GM19240 (cell line): ENCODE results near the gene MIPEP.
"Not testable (repeated sequence)": the region's sequence is repeated elsewhere in the genome, so short reads cannot be mapped to it uniquely, and the experiment has no call there.

ENCODE experiments used
- DNase-seq: peaks from one replicate; pipeline ENCODE4 v3.0.0; 2011; ENCODE audit warnings: low spot score; ENCODE audit not compliant: insufficient read length

Gene MIPEP

DNA sequence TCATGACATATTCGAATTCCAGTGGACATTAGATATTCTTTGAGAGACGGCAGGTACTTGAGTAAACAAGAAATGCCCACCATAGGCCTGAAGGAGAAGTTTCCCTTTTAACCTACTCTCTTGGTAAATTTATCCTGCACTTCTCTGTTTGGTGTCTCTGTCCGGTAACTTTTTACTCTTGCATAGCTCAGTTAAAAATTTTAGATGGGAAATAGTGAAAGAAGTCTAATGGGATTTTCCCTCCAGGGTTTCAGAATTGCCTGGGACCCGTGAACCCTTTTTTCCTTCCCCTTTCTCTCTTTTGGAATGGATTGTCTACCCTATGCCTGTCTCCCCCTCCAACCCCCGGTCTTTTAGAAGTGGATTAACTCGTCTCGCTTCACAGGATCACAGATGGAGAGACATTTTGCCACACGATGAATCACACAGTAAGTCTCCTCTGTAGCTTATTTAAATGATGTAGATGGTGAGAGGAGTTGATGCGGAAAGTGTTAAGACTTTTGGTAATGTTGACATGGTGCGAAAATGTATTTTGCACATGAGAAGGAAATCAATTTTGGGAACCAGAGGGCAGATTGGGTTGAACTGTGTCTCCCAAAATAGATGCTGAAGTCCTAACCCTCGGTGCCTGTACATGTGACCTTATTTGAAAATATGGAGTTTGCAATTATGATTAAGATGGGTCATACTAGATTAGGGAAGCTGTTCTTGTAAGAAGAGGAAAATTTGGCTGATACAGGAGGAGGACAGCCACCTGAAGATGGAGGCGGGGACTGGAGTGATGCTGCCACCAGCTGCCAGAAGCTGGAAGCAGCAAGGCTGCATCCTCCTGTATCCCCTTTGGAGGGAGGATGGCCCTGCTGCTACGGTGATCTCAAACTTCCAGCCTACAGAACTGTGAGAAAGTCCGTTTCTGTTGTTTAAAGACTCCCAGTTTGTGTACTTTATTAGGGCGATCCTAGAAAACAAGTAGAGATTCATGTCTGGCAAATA, 711 bp upstream of the MIPEP start:
- DNase-seq: no peak

DNA sequence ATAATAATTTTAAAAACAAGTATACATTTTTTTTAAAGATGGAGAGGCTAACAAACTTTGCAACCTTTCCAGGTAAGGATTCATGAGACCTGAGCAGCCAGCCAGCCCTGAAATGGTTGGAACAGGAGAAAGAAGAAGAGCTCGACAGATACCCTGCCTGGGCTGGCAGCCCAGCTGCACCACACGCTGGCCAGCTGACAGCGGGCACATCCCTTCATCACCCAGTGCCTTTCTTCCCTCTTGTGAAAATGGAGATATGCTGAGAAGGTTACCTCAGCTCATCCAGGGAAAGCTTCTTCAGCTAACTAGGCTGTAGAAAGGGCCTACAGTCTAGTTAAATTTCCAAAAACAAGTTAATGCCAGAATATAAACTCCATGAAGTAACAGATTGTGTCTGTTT, 4.8 kb downstream of the MIPEP start:
- not testable (repeated sequence) for DNase-seq

DNA sequence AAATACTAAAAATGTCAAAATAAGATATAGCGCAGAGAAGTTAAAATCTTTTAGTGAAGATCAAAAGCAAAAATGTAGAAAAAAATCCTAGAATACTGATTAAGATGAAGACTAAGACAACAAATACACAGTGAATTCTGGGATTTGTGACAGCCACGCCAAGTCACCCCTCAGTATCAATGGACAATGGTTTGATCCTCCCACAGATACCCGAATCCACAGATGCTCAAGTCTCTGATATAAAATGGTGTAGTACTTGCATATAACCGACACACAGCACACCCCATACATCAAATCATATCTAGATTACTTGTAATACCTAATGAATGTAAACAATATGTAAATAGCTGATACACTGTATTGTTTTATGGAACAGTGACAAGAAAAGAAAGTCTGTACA, 5.9 kb downstream of the MIPEP start:
- DNase-seq: no peak

DNA sequence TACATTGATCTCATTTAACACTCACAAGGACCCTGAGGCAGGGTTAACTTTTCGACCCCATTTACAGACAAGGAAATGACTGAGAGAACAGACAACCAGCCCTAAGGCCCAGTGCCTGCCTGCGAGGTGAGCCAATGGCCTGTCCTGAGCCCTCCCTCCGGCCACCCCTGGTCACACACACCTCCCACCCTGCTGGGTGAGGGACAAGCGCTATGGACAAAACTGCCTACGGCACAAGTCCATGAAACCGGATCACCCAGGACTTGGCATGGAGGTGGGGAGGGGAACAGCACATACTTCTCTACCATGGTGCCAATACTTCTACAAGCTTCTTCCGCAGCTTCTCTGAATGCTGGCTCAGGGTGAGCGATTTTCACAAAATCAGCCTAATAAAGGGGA, 7.8 kb downstream of the MIPEP start:
- not testable (repeated sequence) for DNase-seq

DNA sequence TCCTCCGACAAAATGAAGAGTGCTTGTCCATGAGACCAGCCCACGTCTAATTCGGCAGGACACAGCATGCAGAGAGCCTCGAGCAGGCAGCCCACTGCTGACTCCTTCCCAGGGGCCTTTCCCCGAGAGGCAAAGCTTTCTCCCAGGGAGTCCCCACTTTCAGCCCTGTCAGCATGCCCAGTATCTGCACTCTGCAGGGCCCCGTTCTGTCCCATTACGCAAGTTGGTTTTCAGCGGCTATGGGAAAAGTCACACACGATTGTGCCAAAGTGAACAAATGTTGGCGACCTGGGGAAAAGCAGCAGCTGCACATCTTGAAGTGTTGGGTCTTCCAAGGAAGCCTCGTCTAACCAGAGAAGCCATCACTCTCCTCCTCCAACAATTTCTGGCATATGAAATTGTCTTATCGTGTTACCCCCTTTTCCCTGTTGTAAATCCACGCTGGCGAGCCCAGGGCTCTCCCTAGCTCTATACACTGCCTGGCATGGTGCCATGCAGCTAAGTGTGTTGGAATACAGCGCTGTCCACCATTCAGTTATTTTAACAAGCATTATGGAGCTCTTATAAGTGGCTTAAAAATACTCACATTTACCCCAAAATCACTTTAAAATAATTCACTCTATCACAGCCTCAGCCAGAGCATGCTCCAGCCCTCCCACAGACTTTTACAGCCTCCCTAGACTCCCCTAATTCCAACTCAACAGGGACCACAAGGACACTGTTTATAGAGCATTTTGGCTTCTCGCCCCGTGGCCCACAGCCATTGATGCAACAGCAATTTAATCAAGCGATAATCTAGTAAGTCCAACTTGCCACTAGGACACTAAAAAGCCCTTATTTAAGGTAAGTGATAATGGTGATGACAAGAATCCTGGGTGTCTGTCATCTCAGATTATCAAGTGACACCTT, 8.5 kb downstream of the MIPEP start:
- not testable (repeated sequence) for DNase-seq

DNA sequence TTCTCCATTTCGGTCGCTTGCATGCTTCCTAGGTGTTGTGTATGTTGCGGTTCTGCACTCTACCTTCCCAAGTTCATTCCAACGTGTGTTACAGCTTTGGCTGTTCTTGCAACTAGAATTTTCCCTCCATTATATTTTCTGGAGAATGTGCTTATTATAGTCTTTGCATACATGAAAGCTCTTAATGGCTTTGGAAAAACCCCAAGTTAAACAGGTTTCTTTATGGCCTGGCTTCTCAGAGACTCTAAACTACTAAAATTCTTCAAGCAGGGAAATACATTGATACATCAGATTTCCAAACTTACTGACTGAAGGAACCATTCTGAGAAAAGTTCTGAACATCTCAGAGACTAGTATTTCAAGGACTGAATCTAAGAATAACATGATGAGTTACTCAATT, 11.9 kb downstream of the MIPEP start:
- no peak for DNase-seq

DNA sequence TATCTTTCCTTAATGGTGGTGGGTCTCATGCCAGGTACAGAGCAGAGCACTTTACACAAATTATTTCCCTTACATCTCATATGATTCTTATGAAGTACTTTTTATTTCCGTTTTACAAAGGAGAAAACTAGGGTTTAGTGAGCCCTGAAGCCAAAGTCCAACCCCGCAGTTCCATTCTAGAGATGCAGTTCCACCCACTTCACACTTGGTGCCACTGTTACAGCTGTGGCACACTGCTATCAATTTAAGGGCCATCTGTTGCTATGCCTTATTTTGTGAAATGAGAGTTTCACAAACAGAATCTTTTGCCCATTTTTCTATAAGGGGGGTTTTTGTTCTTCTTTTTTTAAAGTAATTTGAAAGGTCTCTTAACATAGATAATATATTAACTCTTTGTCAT, 12.9 kb downstream of the MIPEP start:
- no peak for DNase-seq

DNA sequence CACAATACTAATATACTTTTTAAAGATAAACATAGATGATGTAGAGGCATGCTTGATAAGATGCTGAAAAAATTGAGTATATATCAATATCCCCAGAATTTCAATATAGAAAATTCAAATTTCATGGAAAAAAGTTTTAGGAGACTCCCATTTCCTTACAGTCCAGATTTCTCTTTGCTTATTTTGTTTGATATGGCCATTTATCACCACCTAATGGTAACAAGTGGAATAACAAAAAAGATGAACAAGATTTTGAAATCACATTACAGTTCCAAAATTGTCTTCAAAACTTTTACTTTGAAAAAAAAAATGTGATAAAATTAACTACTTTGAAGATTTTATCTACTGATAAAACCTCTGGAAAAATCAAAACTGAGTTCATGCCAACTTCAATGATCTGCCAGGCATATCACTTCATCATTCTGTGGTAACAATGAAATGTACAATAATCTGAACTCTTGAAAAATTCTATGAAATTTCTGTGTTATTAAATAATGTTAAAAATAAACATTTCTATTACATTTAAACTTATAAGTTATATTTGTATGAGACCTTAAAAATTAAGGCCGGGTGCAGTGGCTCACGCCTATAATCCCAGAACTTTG, 17.5 kb downstream of the MIPEP start:
- no peak for DNase-seq

DNA sequence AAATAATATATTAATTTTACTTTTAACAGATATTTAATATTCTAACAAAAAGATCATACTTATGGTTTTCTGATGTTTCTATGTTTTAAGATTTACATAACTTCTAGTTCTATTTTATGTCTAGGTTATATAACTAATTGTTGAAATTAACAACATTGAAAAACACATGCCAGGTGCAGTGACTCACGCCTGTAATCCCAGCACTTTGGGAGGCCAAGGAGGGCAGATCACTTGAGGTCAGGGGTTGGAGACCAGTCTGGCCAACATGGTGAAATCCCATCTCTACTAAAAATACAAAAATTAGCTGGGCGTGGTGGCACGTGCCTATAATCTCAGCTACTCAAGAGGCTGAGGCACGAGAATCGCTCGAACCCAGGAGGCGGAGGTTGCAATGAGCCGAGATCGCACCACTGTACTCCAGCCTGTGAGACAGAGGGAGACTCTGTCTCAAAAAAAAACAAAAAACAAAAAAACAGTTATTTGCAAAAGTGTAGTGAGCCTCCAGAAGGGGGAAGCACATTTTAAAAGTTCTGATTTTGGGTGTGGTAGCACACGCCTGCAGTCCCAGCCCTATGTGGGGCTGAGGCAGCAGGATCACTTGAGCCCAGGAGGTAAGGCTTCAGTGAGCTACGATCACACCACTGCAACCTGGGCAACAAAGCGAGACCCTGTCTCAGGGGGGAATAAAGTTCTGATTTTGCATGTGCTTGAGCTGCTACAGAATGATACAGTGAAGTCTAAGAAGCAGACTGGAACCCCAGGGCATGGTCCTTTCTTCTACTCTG, 18.7 kb downstream of the MIPEP start:
- DNase-seq: no peak

DNA sequence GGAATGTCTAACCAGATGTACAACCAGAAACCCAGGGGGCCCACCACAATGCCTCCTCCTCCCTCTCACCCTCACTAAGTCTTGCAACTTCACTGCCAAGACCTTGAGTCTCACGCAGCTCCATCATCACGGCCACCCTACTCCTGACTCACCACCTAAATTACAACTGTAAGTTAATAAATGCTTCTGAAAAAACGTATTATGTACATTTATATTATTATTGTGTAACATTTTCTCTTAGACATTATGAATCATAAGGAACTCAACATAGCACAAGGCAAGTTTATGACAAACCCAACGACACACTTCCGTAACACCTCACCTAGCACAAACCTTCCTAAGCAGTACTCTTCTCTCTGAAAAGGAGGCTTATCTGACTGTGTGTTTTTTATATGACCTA, 20.7 kb downstream of the MIPEP start:
- no peak for DNase-seq

DNA sequence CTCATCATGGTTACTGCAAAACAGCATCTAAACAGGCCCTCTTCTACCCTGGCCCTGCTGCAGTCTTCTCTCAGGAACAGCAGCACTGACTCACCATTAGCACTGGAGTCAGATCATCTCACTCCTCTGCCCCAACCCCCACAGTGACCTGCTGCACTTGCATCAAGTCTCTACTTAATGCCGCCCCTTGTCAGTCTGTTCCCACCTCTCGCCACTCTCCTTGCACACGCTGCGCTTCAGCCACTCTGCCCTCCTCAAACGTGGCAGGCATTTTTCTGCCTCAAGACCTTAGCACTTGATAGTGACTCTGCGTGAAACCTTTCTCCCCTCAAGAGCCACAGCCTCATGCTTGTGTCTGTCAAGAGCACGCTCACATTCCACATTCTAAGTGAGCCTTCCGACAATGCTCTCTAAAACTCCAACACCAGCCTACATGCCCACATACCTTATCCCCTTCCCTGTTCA, 22.1 kb downstream of the MIPEP start:
- DNase-seq: no peak

DNA sequence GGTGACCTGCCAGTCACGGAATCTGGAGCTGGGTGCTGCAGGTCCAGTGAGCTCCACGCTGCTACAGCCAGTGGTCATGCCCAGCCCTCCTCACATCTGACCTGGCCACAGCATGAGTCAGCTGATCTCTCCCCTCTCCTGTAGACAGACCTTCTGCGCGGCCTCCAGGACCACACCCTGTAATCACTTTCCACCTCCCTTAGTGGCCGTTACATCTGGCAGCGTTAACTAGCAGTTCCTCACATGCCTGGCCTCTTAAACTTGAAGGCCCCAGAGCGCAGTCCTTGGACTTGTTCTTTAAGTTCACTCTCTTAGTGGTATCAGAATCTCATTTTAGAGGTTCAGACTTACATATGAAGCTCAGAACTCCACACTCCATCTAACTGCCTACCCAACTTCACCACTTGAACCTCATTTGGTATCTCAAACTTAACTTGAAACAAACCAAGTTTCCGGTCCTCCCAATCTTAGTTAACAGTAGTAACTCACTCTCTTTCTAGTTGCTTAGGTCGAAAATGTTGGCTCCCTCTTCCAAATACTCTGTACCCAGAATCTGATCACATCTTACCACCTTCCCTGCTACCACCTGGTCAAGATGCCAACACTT, 22.7 kb downstream of the MIPEP start:
- DNase-seq: no peak

DNA sequence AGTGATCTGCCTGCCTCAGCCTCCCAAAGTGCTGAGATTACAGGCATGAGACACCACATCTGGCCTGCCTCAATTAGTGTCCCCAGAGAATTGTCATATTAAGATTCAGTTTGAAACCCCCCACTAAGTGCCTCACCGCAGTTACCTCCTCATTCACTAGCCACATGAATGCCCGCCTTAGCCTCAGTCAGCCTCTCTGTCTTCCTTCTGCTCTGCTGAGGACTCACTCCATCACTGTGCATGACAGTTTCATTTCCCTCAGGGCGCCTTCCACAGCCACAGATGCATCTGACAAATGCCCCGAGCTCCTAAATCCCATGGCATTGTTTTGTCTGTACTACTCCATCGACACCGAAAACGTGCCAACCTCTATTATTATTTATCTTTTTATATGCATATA, 23.3 kb downstream of the MIPEP start:
- DNase-seq: no peak

DNA sequence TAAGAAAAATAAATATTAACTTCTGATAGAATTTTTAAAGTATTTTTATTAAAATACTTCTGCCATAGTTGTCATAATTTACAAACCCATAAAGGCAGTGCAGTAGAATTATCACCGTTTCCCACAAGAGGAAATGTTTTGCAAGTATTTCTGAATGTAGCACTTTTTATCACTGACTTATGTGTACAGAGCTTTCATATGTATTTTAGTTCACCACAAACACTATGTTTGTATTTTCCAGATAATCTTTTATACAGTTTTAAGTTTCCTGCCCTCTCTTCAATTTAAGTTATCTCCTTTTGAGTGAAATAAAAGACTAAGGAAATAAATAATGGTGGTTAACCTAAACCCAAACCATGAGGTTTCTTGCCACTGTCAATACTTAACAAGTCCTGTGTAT, 24.2 kb downstream of the MIPEP start:
- no peak for DNase-seq

DNA sequence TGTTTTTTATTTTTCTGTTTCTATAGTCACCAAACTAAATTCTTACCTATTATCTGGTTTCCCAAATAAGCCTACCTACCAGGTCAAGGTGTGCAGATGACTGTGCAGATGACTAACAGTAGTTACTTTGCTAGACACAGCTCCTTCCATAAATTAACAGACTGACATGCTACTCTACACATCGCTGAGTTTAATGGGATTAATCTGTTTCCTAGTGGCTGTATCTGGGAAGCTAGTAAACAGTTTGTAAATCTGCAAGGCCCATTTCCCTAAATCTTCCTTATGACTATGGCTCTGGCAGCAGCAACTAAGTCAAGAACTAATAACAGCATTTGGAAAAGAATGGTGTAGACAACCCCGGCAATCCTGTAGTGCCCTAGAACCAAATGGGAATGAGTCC, 27.9 kb downstream of the MIPEP start:
- no peak for DNase-seq

DNA sequence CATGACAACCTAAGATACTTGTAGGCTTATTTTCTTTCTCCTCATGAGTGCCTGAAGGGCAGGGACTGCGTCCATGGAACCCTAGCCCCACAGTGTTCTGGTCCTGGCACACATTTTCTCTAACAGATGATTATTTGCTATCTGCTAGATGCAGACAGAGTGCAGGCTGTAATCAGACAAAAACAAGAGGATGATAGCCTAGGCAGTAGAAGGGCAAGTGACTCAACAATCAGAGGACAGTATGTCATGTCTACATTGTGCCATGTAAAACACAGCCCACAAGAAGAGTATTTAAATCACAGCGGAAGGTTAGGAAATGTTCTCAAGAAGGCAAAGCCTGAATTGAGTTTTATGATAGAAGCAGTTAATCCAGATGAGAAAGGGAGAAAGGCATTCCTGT, 29.3 kb downstream of the MIPEP start:
- no peak for DNase-seq

DNA sequence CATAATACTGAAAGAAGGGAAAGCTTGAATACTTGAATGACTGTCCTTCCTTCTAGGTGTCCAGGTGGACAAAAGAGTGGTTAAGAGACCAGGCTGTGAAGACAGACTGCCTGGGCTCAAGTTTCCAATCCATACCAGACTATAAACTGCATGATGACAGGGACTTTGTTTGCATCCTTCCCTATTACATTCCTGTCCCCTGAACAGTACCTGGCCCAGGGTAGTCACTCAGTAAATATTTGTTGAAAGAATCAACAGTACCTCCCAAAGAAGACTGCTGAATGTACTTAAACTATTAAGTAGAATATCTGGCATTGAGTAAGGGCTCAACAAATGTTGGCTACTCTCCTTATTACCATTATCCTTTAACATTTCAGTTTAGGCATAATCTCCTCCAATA, 29.7 kb downstream of the MIPEP start:
- DNase-seq: no peak

DNA sequence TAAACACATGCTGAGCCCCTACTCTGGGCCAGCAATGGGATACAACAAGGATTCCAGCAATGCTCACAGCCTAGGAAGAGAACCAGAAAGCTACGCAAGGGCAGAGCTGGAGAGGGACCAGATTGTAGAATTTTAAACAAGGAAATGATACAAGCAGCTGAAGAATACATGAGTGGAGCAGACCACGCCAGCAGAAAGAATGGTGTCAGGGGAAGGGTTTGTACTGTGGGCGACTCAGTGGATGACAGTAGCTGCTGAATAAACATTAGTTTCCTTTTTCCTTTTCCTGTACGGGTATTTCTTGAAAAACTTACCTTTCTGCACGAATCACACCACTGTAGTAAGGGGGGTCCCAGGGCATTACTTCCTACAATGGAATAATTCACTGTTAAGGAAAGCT, 30.7 kb downstream of the MIPEP start:
- no peak for DNase-seq

DNA sequence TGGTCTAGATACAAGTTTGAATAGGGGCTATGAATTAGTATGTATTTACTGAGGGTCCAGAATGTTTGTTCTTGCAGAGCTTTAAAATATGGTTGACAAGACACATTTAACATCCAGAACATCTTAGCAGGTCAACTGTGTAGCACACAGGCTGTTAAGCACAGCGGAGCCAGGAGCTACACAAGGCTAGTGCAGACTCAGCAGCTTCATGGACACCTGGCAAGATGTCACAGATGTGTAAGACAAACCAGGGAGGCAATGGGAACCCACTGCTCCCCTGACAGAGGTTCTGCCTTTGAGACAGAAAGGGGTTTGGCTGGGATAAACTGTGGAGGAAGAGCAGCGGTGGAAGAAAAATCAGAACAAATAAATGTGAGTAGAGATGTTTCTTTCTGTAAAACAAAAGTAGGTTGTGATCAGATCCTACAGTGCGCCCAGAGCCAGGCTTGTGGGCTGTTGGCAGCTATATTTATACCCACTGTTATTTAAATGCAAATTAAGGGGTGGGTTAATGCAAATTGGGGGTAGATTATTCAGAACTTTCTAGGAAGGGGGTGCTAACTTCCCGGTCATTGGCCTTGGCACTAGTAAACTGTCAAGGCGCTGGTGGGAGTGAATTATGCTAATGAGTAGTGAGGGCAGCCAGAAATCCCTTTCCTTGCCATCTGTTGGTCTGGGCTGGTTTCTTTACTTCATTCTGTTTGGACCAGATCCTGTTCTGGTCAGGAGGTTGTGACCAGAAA, 33.0 kb downstream of the MIPEP start:
- no peak for DNase-seq

DNA sequence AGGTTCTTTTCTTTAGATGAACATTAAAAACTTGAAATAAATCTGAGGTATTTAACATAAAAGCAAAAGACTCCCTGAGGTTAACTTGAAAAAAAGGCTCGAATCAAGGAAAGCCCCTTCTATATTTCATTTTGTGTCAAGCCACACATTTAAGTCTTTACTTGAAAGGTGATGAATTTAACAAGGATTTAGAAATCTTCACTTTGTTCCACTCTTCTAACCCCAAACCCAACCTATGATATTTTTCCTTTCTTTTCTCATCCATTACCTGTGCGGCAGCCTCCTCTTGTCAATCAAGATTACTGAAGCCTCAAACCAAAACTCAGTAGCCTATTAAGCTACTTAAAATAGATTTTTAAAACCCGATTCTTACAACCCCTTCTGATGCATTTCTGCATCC, 33.8 kb downstream of the MIPEP start:
- no peak for DNase-seq
